ENCODE measurements around the gene RBM10. TPM values are rescaled to one million over a fixed set of nuclear protein-coding genes. Genes with fewer than 3 reads are reported as not detected.
"Not testable (repeated sequence)": the region's sequence is repeated elsewhere in the genome, so short reads cannot be mapped to it uniquely, and the experiment has no call there.

Gene RBM10
- 58.0 and 58.7 TPM in 2 replicates for total RNA-seq

GRCh38 chrX:47144626-47145394, at the start of gene RBM10, which contains the start of gene NDUFB11:
Gene RBM10 (plus strand): TSS chrX:47145221. CDS start chrX:47147482, 2,261 bp downstream.
Gene NDUFB11 (minus strand): TSS chrX:47144702. CDS start chrX:47144679, 23 bp downstream.
- intact Hi-C loops (cut with micrococcal nuclease): loop anchor here (1.0 to 5.0 kb wide), 7 partner anchors 16 to 514 kb away; partner anchors contain the start of genes RP2, USP11 and UXT

- intact Hi-C loops (cut with micrococcal nuclease): no loop called here
Measured at GRCh38 chrX:47097018-47097417, 48.0 kb upstream of the RBM10 start.

DNA sequence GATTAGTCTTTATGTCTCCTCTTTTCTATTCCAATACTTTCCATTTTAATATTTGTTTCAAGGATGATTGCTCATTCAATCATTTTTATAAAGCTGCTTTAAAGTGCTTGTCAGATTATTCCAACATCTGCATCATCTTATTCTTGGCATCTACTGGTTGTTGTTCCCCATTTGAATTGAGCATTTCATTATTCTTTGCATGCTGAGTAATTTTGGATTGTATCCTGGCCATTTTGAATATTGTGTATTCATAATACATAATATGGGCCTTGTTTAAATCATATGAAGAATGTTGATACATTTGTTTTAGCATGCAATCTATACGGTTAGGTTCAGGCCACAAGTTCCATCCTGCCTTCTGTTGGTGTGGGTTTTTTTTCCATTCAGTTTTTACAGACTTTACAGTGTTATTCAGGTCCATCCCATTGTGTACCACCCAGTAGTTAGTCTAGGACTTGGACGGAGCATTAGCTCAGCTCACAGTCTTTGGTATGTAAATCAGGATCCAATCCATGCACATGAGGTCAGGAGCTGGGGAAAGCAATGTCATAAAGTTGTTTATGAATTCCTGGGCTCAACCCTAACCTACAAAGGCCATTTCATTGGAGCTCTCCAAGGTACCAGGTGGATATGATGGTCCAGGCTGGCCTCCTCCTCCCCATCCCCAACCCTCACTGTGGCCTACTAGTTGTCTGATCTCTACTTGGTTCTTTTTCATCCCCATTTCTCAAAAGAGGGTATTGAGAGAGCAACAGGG, 46.5 kb upstream of the RBM10 start:
- intact Hi-C loops (cut with micrococcal nuclease): no loop called here

DNA sequence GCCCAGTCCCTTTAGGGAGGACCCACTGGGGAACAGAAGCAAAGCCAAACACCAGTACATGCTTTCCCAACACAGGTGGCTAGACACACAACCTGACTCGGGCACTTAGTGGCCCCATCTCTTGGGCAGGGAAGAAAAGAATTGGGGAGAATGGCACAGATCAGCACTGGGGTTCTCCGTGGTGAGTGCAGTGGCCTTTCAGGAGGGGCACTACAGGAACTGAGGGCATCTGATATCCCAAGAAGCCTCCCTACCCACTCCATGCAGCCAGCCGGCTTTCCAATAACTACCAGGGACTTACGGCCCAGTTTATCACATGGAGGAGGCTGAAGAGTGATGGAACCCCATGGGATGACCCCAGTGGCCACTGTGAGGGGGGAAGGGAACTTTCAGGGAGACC, 43.8 kb upstream of the RBM10 start:
- intact Hi-C loops (cut with micrococcal nuclease): no loop called here

GRCh38 chrX:47110936-47111615, 33.9 kb upstream of the RBM10 start:
- intact Hi-C loops (cut with micrococcal nuclease): not testable (repeated sequence)

- intact Hi-C loops (cut with micrococcal nuclease): no loop called here
Measured at GRCh38 chrX:47112316-47112954, 32.6 kb upstream of the RBM10 start.

DNA sequence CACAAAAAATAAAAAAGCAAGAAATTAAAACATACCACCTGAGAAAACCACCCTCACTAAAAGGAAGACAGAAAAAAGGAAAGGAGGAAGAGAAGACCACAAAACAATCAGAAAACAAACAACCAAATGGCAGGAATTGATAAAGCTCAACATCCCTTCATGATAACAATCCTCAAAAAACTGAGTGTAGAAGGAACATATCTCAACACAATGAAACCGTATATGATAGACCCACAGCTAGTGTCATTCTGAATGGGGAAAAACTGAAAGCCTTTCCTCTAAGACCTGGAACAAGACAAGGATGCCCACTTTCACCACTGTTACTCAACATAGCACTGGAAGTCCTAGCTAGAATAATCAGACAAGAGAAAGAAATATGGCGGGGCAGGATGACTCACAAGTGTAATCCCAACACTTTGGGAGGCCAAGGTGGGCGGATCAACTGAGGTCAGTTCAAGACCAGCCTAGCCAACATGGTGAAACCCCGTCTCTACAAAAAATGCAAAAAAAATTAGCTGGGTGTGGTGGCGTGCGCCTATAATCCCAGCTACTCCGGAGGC, 28.4 kb upstream of the RBM10 start:
- intact Hi-C loops (cut with micrococcal nuclease): not testable (repeated sequence)

DNA sequence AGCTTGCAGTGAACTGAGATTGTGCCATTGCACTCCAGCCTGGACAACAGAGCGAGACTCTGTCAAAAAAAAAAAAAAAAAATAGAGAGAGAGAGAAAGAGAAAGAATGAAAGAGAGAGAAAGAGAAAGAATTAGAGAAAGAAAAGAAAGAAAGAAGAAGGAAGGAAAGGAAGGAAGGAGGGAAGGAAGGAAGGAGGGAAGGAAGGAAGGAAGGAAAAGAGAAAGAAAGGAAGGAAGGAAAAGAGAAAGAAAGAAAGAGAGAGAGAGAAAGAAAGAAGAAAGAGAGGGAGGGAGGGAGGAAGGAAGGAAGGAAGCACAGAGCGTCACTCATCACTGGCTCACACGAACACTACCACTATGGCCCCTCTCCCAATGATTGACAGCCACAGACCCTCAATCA, 20.6 kb upstream of the RBM10 start:
- intact Hi-C loops (cut with micrococcal nuclease): not testable (repeated sequence)

DNA sequence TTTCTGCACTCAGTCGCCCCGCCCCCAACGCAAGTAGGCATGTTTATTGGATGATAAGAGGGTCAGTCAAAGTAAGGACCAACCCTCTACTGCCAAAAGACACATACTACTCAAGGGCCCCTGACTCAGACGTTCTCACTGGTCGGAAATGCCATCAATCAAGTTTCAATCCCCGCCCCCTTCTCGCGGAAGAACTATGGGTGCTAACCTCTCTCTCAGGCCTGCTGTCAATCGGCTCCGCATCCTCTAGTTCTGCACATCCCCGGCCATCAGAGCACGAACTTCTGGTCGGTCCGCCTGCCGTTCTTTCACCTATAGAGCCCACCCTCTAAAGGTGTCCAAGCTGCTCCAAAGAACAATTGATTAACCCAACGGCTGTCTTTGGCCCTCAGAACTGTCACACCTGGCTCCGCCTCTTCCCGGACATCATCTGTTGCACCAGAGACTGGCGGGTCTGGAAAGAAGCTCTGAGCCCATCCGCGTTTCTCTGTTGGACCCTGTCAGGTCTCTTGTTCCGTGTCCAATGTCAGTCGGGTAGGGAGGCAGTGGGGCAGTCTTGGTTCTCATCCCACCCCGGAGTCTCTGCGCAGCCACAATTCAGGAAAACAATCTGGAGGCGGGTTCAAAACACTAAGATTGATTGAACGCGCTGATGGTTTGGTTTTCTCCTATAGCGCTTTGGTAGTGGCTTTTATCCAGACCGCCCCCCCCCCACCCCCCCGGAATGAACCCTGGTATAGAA, 15.7 kb upstream of the RBM10 start:
- intact Hi-C loops (cut with micrococcal nuclease): loop anchor here (1.0 to 5.0 kb wide), 2 partner anchors 15 to 292 kb away; partner anchors contain the start of genes NDUFB11 and RP2

- intact Hi-C loops (cut with micrococcal nuclease): loop anchor here (1.0 to 5.0 kb wide), 2 partner anchors 14 to 293 kb away; partner anchors contain the start of genes NDUFB11 and RP2
Measured at GRCh38 chrX:47129899-47130358, 15.1 kb upstream of the RBM10 start.

- intact Hi-C loops (cut with micrococcal nuclease): no loop called here
Measured at GRCh38 chrX:47133493-47133892, 11.5 kb upstream of the RBM10 start.

DNA sequence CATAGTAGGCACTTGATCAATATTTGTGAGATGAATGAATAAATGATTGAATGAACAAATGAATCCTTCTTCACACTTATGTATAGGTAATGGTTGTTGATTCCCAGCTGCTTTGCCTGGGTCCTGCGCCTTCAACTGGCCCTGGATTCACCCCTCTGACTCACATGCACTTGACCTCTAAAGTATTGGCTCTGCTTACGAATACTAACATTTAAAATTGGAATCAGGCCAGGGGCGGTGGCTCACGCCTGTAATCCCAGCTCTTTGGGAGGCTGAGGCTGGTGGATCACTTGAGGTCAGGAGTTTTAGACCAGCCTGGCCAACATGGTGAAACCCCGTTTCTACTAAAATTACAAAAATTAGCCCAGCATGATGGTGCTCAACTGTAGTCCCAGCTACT, 9.4 kb upstream of the RBM10 start:
- intact Hi-C loops (cut with micrococcal nuclease): not testable (repeated sequence)

- intact Hi-C loops (cut with micrococcal nuclease): no loop called here
Measured at GRCh38 chrX:47138171-47138570, 6.8 kb upstream of the RBM10 start.

- intact Hi-C loops (cut with micrococcal nuclease): loop anchor here (1.0 to 2.0 kb wide), 3 partner anchors 15 to 515 kb away; partner anchors contain the start of genes USP11 and UXT
Measured at GRCh38 chrX:47143894-47144625, 961 bp upstream of the RBM10 start.

DNA sequence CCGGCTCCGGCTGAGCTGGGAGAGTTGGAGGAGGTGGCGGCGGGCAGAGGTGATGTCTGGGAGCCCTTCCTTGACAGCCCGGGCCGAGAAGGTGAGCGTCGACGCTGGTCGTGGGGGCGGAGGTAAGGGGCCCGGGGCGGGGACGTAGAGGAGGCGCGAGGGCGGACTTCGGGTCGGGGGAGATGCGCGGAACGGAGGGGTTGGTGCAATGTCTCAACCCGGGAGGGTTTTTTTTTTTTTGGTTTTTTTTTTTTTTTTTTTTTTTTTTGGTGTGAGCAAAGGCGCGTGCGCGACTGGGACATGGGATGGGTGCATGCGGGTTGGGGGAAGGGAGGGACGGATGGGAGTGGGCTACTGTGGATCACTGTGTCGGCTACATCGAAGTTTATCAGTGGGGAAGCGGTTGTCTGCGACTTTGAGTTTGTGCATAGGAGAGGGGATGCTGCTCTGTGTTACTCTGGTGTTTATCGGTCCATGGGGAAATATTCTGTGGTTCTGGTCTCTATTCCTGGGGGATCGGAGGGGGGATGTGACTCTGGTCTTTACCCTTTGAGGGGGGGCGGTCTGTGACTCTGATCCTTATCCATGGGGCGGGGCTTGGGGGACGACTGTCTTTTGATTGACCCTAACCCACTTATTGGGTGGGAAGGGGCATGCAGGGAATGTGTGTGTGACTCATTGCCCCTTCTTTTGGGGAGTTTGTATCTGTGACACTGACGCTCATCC, 537 bp downstream of the RBM10 start:
- intact Hi-C loops (cut with micrococcal nuclease): loop anchor here (1.0 to 5.0 kb wide), 5 partner anchors 45 to 513 kb away; partner anchors contain the start of genes RP2 and UXT

DNA sequence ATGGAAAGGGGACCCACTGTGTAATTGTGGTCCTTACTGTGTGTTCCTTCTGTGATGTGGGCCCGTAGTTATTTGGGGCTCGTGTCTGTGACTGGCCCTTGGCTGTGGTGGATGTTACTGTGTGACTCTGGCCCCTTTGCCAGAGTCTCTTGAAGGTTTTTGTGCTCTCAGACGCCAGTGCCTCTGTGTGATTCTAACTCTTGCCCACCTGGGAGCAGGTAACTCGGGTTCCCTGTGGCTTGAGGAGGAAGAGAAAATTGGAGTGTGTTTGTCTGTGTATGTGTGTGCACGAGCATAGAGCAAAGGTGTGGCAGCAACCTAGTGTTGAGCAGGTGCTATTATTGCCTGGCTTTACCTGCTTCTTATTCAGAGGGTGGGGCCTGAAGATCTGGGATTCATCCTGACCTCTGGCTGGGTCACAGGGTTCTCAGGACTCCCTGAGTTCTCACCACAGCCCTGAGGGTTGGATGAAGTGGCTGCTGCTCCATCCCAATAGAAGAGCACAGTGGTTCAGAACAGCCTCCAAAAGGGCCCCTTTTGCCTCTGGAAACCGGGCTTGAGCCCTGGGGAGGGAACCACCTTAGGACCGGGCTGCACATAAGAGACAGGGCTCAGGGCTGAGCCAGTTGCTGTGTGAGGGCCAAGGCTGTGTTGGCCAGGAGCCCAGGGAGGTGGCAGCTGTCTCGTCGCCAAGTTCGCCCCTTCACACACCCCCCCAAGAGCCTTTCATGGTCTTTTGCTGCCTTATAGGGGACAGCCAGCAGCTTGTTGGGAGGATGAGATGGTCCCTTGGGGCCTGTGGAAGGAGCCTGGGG, 1.3 kb downstream of the RBM10 start:
- intact Hi-C loops (cut with micrococcal nuclease): loop anchor here (5.0 kb wide), 1 partner anchor 309 kb away; the partner anchor contains the start of gene RP2
